DND-41 (cell line): ENCODE data around the gene ZNRF2.
"Not testable (repeated sequence)": the region's sequence is repeated elsewhere in the genome, so short reads cannot be mapped to it uniquely, and the experiment has no call there.

ENCODE experiments used
- ATAC-seq: fragments of 200-7000 bp; cut with Tn5 transposase; 3 replicates; pipeline ENCODE4 v1.9.1; 2021; ENCODE audit warnings: low read depth; ENCODE audit not compliant: insufficient read depth
- DNase-seq: peaks from one replicate; pipeline ENCODE4 v3.0.0-alpha.2; 2020
- H2AFZ ChIP-seq: 2 replicates; pipeline ENCODE4 v1.6.0; 2012; ENCODE audit warnings: low read depth, low read length
- H3K27ac ChIP-seq: 2 replicates; pipeline ENCODE4 v1.5.1; 2012; ENCODE audit warnings: low read length, inconsistent platforms
- H3K27me3 ChIP-seq: fragments of 200-600 bp; sonication (generic); 2 replicates; pipeline ENCODE4 v1.6.0; 2012; ENCODE audit warnings: low read length, mild to moderate bottlenecking, inconsistent platforms; ENCODE audit not compliant: insufficient read depth, poor library complexity
- H3K36me3 ChIP-seq: 2 replicates; pipeline ENCODE4 v1.5.1; 2012; ENCODE audit warnings: low read length, inconsistent platforms; ENCODE audit not compliant: insufficient read depth
- H3K4me1 ChIP-seq: 2 replicates; pipeline ENCODE4 v1.5.1; 2012; ENCODE audit warnings: mild to moderate bottlenecking, low read length; ENCODE audit not compliant: insufficient read depth
- H3K4me2 ChIP-seq: 2 replicates; pipeline ENCODE4 v1.6.0; 2012; ENCODE audit warnings: mild to moderate bottlenecking, moderate library complexity, low read length, inconsistent platforms; ENCODE audit not compliant: insufficient read depth
- H3K4me3 ChIP-seq, 2 experiments: fragments of 200-600 bp in 1 of 2; shearing (Covaris generic) in 1 of 2; 2 replicates each; pipeline ENCODE4 v1.5.1; 2012 to 2016; ENCODE audit warnings: inconsistent platforms in 2 of 2, low read length in 2 of 2, mild to moderate bottlenecking in 2 of 2, low read depth in 1 of 2, moderate library complexity in 1 of 2
- H3K79me2 ChIP-seq: 2 replicates; pipeline ENCODE4 v1.6.0; 2012; ENCODE audit warnings: low read length, inconsistent platforms; ENCODE audit not compliant: insufficient read depth
- H3K9ac ChIP-seq: 2 replicates; pipeline ENCODE4 v1.6.0; 2012; ENCODE audit warnings: low read depth, mild to moderate bottlenecking, inconsistent platforms, low read length, moderate library complexity
- H3K9me3 ChIP-seq: 2 replicates; pipeline ENCODE4 v1.5.1; 2012; ENCODE audit warnings: low read length, moderate library complexity, mild to moderate bottlenecking, inconsistent platforms; ENCODE audit not compliant: insufficient read depth, severe bottlenecking
- H4K20me1 ChIP-seq: 2 replicates; pipeline ENCODE4 v1.6.0; 2012; ENCODE audit warnings: low read length; ENCODE audit not compliant: insufficient read depth
- CTCF ChIP-seq: IDR thresholded peaks from 2 replicates; pipeline ENCODE4 v1.5.1; 2012; ENCODE audit warnings: borderline replicate concordance, low read length, moderate library complexity, mild to moderate bottlenecking; ENCODE audit not compliant: poor library complexity, severe bottlenecking; ENCODE audit errors: extremely low read depth
- EZH2 ChIP-seq: IDR thresholded peaks from 3 replicates; pipeline ENCODE4 v1.6.1; 2012; ENCODE audit warnings: borderline replicate concordance, low read depth, mild to moderate bottlenecking, moderate library complexity, low read length, inconsistent platforms; ENCODE audit not compliant: severe bottlenecking

ZNRF2 gene

DNA sequence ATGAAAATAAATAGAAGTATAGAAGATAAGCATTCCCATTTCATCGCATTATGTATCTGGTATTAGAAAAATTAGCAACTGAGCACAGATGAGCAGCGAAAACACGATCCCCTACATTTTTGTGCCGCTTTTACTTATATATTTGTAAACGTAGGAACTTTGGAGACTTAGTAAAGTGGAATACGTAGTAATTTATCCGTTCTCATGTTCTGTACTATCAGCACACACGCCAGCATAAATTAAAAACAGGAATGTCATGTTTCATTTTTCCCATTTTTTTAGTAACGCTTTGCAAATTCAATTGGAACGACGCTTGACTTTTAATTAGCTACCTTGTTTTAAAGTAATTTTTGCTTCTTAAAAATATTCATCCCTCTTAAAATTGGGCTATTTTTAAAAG is 2.4 kb downstream of the ZNRF2 start:
- H3K36me3 ChIP-seq = no peaks in the 10 kb centered on the region; the same call in 1 of the 2 replicates
- peaks cover 49% of the 10 kb centered on the region for H3K4me1 ChIP-seq
- H4K20me1 ChIP-seq = peaks cover 39% of the 10 kb centered on the region
- TF ChIP-seq CTCF = no peak
- TF ChIP-seq EZH2 = no peak
- peak overlapping the region; percentile 80 for H3K4me2 ChIP-seq
- ATAC-seq = no peak
- H3K9me3 ChIP-seq = peaks cover 2% of the 10 kb centered on the region
- peak overlapping the region; percentile 99 for H3K9ac ChIP-seq
- H3K4me3 ChIP-seq = peak overlapping the region; percentile 75 to 76
- peak overlapping the region; percentile 94; the same call in 1 of the 2 replicates for H3K27ac ChIP-seq
- H3K79me2 ChIP-seq = peaks cover 62% of the 10 kb centered on the region
- H3K27me3 ChIP-seq = no peaks in the 10 kb centered on the region
- DNase-seq = no peak
- H2AFZ ChIP-seq = no peak overlapping the region

DNA sequence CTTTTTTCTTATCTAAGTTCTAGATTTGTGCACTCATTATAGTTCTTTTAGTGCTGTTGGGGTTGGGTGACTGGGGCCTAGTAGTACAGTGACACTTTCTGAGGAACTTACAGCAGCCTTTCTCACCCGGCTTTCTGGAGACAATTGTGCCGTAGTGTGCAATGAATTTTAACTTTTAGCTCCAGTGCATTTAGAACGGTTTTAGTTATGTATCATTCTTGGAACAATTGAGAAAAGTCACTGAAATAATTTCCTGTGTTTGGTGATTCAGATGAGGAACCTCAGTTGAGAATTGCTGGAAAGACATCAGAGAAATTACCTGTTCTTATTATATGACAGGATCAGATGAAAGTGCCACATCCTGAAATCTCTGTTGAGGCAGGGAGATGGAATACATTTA is 3.2 kb downstream of the ZNRF2 start:
- DNase-seq, H3K36me3 ChIP-seq, ATAC-seq, H3K27me3 ChIP-seq, H3K9me3 ChIP-seq, H2AFZ ChIP-seq, H3K27ac ChIP-seq: not testable (repeated sequence)
- Histone ChIP-seq H3K4me1 (peaks cover 49% of the 10 kb centered on the region), H4K20me1 (peaks cover 42% of the 10 kb centered on the region), H3K79me2 (peaks cover 71% of the 10 kb centered on the region), H3K9ac (peak overlapping the region; percentile 29; the same call in 1 of the 2 replicates), H3K4me2 (peak overlapping the region; percentile 80; the same call in 1 of the 2 replicates), H3K4me3 (peak overlapping the region in 1 of 2 experiments; percentile 34; a peak in 1 of 4 replicates)

DNA sequence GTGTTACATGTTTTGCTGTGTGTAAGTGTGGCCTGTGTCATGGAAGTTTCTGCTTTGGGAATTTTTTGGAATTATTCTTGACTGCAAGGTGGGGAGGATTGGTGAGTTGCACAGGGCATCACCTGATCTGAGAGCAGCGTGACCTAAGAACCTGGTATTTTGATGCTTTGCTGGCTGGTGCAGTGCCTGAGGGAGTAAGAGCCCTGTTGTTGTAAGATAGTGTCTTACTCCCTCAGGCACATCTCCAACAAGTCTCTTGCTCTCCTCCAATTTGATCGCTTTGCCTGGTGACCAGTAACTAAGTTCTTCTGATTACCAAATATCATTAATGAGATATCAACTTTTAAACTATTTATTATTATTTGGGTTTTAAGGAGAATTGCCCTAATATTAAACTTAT is 5.2 kb downstream of the ZNRF2 start:
- peaks cover 41% of the 10 kb centered on the region for H3K4me1 ChIP-seq
- peaks cover 52% of the 10 kb centered on the region for H4K20me1 ChIP-seq
- not testable (repeated sequence) for ATAC-seq, H3K9ac ChIP-seq, H3K9me3 ChIP-seq, H3K27ac ChIP-seq, H3K27me3 ChIP-seq, DNase-seq, H3K36me3 ChIP-seq, H2AFZ ChIP-seq, H3K4me3 ChIP-seq
- H3K79me2 ChIP-seq = peaks cover 91% of the 10 kb centered on the region
- H3K4me2 ChIP-seq = peak overlapping the region; percentile 34

GRCh38 chr7:30290317-30290716 is 5.9 kb downstream of the ZNRF2 start:
- H3K27ac ChIP-seq = not testable (repeated sequence)
- H3K79me2 ChIP-seq = peaks cover 97% of the 10 kb centered on the region

DNA sequence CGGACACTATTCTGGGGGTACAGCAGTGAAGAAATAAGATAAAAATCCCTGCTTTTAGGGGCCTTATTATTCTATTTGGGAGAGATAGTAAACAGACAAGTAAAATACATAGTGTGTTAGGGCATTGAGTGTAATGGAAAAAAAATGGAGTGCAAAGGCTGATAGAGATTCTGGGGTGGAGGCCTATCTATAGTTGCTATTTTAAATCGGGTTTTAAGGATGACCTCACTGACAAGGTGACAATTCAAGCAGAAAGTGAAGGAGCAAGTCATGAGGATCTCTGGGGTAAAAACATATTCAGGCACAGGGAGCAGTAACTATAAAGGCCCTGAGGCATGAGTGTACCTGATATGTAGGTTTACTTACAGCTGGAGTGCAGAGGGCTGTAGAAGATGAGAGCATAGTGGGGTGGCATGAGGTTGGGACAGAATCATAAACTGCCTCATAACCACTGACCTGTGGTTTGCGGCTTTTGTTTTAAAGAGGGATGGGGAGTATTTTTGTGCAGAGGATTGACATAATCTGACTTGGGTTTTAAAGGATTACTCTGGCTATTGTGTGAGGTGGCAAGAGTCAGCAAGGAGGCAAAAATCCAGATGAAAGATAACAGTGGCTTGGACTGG is 8.1 kb downstream of the ZNRF2 start:
- H3K4me2 ChIP-seq, H3K4me3 ChIP-seq, H2AFZ ChIP-seq, H3K27me3 ChIP-seq, DNase-seq, H3K36me3 ChIP-seq, H3K9ac ChIP-seq, ATAC-seq, H3K9me3 ChIP-seq, H3K27ac ChIP-seq: not testable (repeated sequence)
- H3K79me2 ChIP-seq = peaks cover 97% of the 10 kb centered on the region
- peaks cover 26% of the 10 kb centered on the region for H3K4me1 ChIP-seq
- H4K20me1 ChIP-seq = peaks cover 54% of the 10 kb centered on the region

More at GRCh38 chr7:30290317-30290716, 5.9 kb downstream of the ZNRF2 start:
- peaks cover 41% of the 10 kb centered on the region for H3K4me1 ChIP-seq
- H3K4me2 ChIP-seq = peak overlapping the region; percentile 29; the same call in 1 of the 2 replicates
- not testable (repeated sequence) for H2AFZ ChIP-seq, H3K9me3 ChIP-seq, H3K27me3 ChIP-seq, DNase-seq, ATAC-seq, H3K9ac ChIP-seq, H3K36me3 ChIP-seq
- peaks cover 59% of the 10 kb centered on the region for H4K20me1 ChIP-seq
- 0 out of 4 replicates have a peak overlapping the region, but pooled peaks of 1 of the 2 experiments have one; percentile 14 for H3K4me3 ChIP-seq

- not testable (repeated sequence) for H3K27ac ChIP-seq, H3K9ac ChIP-seq, H3K27me3 ChIP-seq, DNase-seq, H3K36me3 ChIP-seq, H3K4me1 ChIP-seq, ATAC-seq, H3K4me3 ChIP-seq, H3K9me3 ChIP-seq, H3K4me2 ChIP-seq, H2AFZ ChIP-seq
- H3K79me2 ChIP-seq = peaks cover 97% of the 10 kb centered on the region
- H4K20me1 ChIP-seq = peaks cover 54% of the 10 kb centered on the region
Measured at GRCh38 chr7:30296304-30296703, 11.9 kb downstream of the ZNRF2 start.

DNA sequence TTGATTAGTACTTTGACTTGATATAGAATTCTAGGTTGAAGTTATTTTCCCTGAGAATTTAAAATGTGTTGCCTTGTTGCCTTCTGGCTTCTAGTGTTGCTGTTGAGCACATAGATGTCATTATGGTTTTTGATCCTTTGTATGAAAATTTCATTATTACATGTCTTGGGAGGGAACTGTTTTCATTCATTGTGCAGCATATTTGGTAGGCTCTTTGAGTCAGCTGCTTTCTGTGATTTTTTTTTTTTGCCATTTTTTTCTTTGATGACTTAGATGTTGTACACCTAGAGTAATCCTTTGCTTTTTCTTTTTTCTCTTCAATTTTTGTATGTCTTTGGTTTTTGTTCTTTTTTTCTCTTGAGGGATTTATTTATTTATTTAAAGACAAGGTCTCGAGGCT is 13.1 kb downstream of the ZNRF2 start:
- not testable (repeated sequence) for H3K4me1 ChIP-seq, H2AFZ ChIP-seq, H3K27ac ChIP-seq, H3K9me3 ChIP-seq, ATAC-seq, H3K4me3 ChIP-seq, H3K27me3 ChIP-seq, DNase-seq, H3K9ac ChIP-seq, H3K36me3 ChIP-seq, H3K4me2 ChIP-seq
- Histone ChIP-seq H4K20me1 (peaks cover 61% of the 10 kb centered on the region), H3K79me2 (peaks cover 97% of the 10 kb centered on the region)
